HG03378 (cell line): ENCODE measurements around the gene PPP4R1.
A peak's percentile ranks its signal among the peaks of the same experiment; 100 is the strongest.
"Not testable (repeated sequence)": the region's sequence is repeated elsewhere in the genome, so short reads cannot be mapped to it uniquely, and the experiment has no call there.

Source experiments
- ATAC-seq: cut with Tn5 transposase; IDR thresholded peaks from one replicate; pipeline ENCODE4 v1.9.1; 2021; ENCODE audit warnings: mild to moderate bottlenecking, moderate library complexity; ENCODE audit not compliant: unreplicated experiment

The PPP4R1 gene

GRCh38 chr18:9629709-9630108 is 15.3 kb upstream of the PPP4R1 start:
- ATAC-seq = no peak

GRCh38 chr18:9628984-9629383 is 14.6 kb upstream of the PPP4R1 start:
- ATAC-seq = no peak

GRCh38 chr18:9627642-9628041 is 13.3 kb upstream of the PPP4R1 start:
- ATAC-seq = no peak

- no peak for ATAC-seq
These were observed 5.6 kb upstream of the PPP4R1 start for GRCh38 chr18:9619990-9620389.

- peak; percentile 56 for ATAC-seq
These were observed 5.2 kb upstream of the PPP4R1 start for GRCh38 chr18:9619545-9619944.

- no peak for ATAC-seq
These were observed 4.7 kb upstream of the PPP4R1 start for GRCh38 chr18:9619056-9619455.

- no peak for ATAC-seq
These were observed 2.7 kb upstream of the PPP4R1 start for GRCh38 chr18:9617006-9617542.

- no peak for ATAC-seq
These were observed 1.7 kb upstream of the PPP4R1 start for GRCh38 chr18:9616049-9616448.

- no peak for ATAC-seq
These were observed 980 bp upstream of the PPP4R1 start for GRCh38 chr18:9615280-9615797.

GRCh38 chr18:9613550-9614400 is 584 bp downstream of the PPP4R1 start:
- no peak for ATAC-seq

GRCh38 chr18:9612977-9613376 is 1.4 kb downstream of the PPP4R1 start:
- ATAC-seq = no peak

GRCh38 chr18:9612215-9612830 is 2.0 kb downstream of the PPP4R1 start:
- peak; percentile 68 for ATAC-seq

- ATAC-seq = no peak
These were observed 5.2 kb downstream of the PPP4R1 start for GRCh38 chr18:9609190-9609589.

- ATAC-seq = no peak
These were observed 5.6 kb downstream of the PPP4R1 start for GRCh38 chr18:9608728-9609127.

- ATAC-seq = no peak
These were observed 6.1 kb downstream of the PPP4R1 start for GRCh38 chr18:9608298-9608697.

- ATAC-seq = not testable (repeated sequence)
These were observed 7.2 kb downstream of the PPP4R1 start for GRCh38 chr18:9607111-9607510.

GRCh38 chr18:9606039-9606438 is 8.3 kb downstream of the PPP4R1 start:
- ATAC-seq = no peak

- no peak for ATAC-seq
These were observed 10.0 kb downstream of the PPP4R1 start for GRCh38 chr18:9604348-9604747.

GRCh38 chr18:9599328-9599727 is 15.0 kb downstream of the PPP4R1 start:
- no peak for ATAC-seq

GRCh38 chr18:9597609-9598008 is 16.8 kb downstream of the PPP4R1 start:
- no peak for ATAC-seq

- ATAC-seq = no peak
These were observed 17.4 kb downstream of the PPP4R1 start for GRCh38 chr18:9596843-9597526.
